Measurements from ENCODE around the gene CPSF2.
"Not testable (repeated sequence)": the region's sequence is repeated elsewhere in the genome, so short reads cannot be mapped to it uniquely, and the experiment has no call there.

The CPSF2 gene

DNA sequence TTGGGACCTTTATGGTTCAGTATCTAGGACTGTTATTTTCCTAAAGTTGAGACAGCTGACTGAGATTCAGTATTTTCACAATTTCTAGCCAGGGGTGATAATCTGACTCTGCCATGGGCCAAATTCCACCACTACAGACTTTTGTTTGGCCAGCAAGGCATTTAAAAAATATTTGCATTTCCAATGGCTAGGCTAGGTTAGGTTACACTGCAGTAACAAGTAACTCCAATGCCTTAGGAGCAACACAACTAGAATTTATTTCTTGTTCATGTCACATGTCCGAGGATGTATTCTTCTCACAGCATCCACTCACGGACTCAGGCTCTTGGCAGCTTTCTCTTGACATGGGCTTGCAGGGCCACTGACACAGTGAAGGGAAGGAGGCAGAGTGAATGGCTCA is 83.0 kb downstream of the CPSF2 start:
- TF ChIP-seq, protein P1, sequence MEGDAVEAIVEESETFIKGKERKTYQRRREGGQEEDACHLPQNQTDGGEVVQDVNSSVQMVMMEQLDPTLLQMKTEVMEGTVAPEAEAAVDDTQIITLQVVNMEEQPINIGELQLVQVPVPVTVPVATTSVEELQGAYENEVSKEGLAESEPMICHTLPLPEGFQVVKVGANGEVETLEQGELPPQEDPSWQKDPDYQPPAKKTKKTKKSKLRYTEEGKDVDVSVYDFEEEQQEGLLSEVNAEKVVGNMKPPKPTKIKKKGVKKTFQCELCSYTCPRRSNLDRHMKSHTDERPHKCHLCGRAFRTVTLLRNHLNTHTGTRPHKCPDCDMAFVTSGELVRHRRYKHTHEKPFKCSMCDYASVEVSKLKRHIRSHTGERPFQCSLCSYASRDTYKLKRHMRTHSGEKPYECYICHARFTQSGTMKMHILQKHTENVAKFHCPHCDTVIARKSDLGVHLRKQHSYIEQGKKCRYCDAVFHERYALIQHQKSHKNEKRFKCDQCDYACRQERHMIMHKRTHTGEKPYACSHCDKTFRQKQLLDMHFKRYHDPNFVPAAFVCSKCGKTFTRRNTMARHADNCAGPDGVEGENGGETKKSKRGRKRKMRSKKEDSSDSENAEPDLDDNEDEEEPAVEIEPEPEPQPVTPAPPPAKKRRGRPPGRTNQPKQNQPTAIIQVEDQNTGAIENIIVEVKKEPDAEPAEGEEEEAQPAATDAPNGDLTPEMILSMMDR (IDR thresholded peaks at IDR 0.05; ENCODE audit: insufficient read depth, low read depth, low read length, missing control alignments) = no peak

DNA sequence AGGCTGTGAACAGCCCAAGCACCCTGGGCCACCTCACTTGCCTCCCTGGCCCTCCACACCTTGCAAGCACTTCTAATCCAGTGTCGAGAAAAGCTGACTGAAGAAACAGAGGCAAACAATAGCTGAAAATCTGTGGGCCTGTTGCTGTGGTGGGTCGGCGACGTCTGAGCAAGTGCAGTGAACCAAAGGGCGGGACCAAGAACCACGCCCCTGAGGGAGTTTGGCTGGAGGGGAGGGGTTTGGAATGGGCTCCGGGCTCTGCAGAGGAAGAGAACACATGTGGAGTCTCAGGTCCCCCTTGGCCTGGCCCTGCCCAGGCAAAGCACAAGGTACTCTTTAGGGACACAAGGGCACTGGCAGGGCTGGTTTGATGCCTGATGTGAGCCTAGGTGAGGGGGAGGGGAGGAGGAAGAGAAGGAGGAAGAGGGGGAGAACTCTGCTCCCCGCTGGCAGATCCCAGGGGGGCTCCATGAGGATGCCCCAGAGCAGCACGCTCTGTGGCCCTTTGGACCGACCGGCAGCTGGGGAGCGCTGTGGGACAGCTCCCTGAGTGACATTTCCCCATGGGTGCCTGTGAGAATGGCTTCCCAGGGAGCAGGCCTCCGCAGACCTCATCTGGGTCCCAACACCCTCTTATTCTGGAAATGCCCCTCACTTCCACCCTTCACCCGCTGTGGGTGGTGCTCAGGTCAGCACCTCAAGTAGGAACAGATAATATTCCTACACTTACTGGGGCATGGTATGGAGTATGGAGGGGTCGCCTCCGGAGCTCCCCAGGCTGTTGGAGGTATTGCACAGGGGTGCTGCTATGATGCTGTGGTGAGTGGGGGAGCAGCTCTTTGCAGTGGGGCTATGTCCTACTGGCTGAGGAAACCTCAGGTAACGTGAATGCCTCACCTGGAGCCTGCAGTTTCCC is 85.5 kb downstream of the CPSF2 start:
- TF ChIP-seq, protein P1 (IDR thresholded peaks at IDR 0.05; ENCODE audit: insufficient read depth, low read depth, low read length, missing control alignments) = no peak
- H3K4me3 ChIP-seq (ENCODE audit: low read depth, low read length) = no peak overlapping the region
- DNase-seq (ENCODE audit: low read depth) = no peak

More for the DNA sequence above, 83.0 kb downstream of the CPSF2 start:
- H3K4me3 ChIP-seq (ENCODE audit: low read depth, low read length) = no peak overlapping the region
- DNase-seq (ENCODE audit: low read depth) = no peak

DNA sequence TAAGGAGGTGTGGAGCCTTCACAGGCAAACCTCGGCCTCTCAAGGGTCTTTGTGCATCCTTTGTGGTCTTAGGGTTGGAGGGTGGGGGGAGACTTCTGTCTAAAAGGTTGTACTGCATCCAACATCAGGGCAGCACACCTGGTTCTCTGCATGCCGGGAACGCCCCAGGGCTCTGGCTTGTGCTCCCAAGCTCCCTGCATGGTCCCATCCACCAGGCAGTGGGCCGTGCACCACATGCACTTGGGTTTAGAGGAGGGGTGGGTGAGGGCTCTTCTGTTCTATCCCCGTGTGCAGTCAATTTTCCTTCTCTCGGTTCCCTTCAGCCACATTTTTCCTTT is 86.1 kb downstream of the CPSF2 start:
- H3K4me3 ChIP-seq (ENCODE audit: low read depth, low read length) = no peak overlapping the region
- TF ChIP-seq, protein P1 (IDR thresholded peaks at IDR 0.05; ENCODE audit: insufficient read depth, low read depth, low read length, missing control alignments) = no peak
- no peak for DNase-seq (ENCODE audit: low read depth)

DNA sequence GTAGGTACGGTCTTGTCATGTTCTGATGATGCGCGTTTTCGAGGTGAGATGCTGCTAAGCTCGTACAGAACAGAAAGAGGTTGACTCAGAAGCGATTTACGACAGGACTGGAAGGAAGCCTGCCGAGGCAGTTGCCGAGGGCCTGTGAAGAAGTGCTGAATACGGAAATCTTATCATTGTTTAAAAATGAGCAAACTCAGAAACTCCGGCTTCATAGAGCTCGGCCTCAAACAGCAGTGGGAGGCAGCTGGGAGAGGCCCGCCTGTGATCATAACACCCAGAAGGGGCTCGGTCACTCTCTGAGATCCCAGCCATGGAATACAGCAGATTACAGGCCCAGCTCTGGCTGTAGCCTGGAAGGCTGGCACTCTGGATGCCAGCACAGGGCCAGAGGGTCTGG is 87.4 kb downstream of the CPSF2 start:
- TF ChIP-seq, protein P1 (IDR thresholded peaks at IDR 0.05; ENCODE audit: insufficient read depth, low read depth, low read length, missing control alignments) = no peak
- no peak overlapping the region for H3K4me3 ChIP-seq (ENCODE audit: low read depth, low read length)
- no peak for DNase-seq (ENCODE audit: low read depth)

DNA sequence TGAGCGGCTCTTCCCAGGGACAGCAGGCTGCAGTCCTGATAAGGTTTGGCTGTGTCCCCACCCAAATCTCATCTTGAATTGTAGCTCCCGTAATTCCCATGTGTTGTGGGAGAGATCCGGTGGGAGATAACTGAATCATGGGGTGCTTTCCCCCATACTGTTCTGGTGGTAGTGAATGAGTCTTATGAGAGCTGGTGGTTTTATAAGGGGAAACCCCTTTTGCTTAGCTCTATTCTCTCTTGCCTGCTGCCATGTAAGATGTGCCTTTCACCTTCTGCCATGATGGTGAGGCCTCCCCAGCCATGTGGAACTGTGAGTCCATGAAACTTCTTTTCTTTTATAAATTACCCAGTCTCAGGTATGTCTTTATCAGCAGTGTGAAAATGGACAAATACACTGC is 91.4 kb downstream of the CPSF2 start:
- not testable (repeated sequence) for H3K4me3 ChIP-seq (ENCODE audit: low read depth, low read length); DNase-seq (ENCODE audit: low read depth)

DNA sequence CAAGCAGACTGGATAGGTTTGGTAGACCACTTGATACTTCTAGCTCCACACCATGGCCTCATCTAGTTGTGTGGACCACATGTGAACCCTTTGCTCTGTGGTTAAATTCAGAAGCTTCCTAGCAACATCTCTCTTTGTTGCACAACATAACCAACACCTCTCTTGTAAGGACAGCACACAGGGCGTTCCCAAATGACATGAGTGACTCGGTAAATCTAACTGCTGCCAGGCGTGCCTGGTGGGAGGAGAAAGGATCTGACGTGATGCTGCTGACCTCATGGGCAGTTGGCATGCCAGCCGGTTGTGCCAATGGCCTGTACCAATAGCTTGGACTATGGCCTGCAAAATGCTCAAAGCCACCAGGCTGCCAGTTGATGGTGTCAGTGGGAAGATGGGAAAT is 93.8 kb downstream of the CPSF2 start:
- TF ChIP-seq, protein P1 (IDR thresholded peaks at IDR 0.05; ENCODE audit: insufficient read depth, low read depth, low read length, missing control alignments) = no peak
- H3K4me3 ChIP-seq (ENCODE audit: low read depth, low read length) = no peak overlapping the region
- DNase-seq (ENCODE audit: low read depth) = no peak

DNA sequence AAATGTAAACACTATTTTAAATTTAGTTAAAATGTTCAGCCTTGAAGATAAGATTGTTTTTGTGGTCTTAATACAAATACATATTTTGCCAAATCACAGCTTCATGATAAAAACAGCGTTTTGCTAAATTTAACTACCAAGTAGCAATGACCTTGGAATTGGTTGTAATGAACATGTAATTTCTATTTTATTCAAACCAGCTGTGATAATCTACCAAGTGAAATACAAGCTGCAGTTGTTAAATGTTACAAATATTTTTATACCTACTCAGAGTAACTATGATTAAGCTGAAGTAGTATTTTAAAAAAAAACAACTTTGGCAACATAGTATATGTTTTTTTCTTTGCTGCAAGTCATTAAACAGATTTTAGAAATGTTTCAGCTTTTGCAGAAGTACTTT is 96.2 kb downstream of the CPSF2 start:
- no peak for DNase-seq (ENCODE audit: low read depth)
- TF ChIP-seq, protein P1 (IDR thresholded peaks at IDR 0.05; ENCODE audit: insufficient read depth, low read depth, low read length, missing control alignments) = no peak
- no peak overlapping the region for H3K4me3 ChIP-seq (ENCODE audit: low read depth, low read length)
